Measurements from ENCODE around the gene GPSM1.

Gene GPSM1

GRCh38 chr9:136332482-136332983 is 5.2 kb downstream of the GPSM1 start:
- no peak for DNase-seq (ENCODE audit: low read depth)

DNA sequence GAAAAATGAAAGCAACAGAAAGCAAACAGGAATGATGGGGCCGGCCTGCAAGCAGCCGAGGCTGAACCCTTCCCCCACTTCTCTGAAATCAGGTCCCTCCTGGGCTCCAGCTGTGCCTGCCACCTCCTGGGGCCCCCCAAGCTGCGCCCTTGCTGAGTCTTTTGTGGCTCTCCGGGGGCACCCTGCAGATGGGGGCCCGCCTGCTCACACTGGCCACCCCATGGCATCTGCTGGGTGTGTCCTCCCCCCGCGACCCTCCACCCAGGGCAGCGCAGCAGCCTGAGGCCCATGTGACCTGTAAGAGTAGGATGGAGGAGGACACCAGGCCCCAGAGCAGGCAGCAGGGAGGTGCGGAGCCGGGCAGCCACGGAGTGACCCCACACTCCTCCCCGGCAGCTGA is 5.7 kb downstream of the GPSM1 start:
- no peak for DNase-seq (ENCODE audit: low read depth)

DNA sequence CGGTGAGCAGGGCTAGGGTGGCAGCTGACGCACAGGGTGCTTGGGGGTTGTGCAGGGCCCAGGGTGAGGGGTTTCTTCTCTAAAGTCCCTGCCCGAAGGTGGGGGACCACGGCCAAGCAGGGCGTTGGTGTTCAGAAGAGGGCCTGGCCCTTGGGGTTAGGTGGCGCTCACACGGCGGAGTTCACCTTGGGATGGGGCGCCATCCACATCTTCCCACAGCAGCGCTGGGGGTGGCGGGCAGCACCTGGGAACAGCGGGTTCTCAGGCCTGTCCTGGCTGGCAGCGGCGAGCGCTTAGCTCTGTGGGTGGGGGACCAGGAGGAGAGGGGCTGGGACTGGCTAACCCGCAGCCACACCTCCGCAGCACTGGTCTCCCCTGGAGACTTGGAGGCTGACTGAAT is 6.1 kb downstream of the GPSM1 start:
- no peak for DNase-seq (ENCODE audit: low read depth)

- DNase-seq (ENCODE audit: low read depth) = no peak
Measured at GRCh38 chr9:136334541-136334940, 7.2 kb downstream of the GPSM1 start.

DNA sequence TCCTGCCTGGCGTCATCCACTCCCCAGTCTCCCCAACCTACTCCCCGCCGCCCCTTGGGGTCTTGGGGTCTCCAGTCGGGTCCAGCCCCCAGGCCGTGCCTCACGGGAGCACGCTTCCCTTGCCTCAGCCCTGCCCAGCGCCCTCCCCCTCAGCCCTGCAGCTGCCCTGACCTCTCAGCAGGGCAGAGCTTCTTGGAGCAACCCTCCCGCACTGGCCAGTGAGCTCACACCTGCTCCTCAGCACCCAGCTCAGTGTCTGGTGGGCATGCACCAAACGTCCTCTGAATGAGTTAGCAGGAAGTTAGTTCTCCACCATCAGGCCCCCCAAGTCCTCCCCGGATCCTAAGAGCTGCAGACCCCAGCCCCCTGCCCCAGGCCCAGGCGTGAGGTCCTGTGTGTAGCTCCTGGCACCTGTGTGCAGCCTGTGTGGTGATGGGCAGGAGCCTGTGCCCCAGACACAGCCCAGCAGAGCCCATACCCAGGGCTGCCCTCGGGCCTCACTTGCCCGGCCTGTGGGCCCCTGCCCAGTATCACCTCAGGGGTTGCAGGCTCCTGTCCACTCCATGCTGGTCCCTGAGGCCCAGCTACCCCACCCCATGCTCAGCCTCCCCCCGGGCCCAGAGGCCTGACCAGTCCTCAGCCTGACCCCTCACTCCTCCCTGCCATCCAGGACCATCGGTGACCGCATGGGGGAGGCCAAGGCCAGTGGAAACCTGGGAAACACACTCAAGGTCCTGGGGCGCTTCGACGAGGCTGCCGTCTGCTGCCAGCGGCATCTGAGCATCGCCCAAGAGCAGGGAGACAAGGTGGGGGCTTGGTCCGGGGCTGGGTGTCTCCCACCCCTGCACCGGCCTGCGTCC is 8.2 kb downstream of the GPSM1 start:
- no peak for DNase-seq (ENCODE audit: low read depth)

GRCh38 chr9:136336156-136336870 is 9.0 kb downstream of the GPSM1 start:
- DNase-seq (ENCODE audit: low read depth) = no peak

- DNase-seq (ENCODE audit: low read depth) = no peak
Measured at GRCh38 chr9:136336881-136337280, 9.5 kb downstream of the GPSM1 start.

- DNase-seq (ENCODE audit: low read depth) = no peak
Measured at GRCh38 chr9:136337416-136338395, 10.4 kb downstream of the GPSM1 start.

- no peak for DNase-seq (ENCODE audit: low read depth)
Measured at GRCh38 chr9:136338511-136338910, 11.2 kb downstream of the GPSM1 start.

- DNase-seq (ENCODE audit: low read depth) = no peak
Measured at GRCh38 chr9:136339173-136339957, 12.0 kb downstream of the GPSM1 start.

DNA sequence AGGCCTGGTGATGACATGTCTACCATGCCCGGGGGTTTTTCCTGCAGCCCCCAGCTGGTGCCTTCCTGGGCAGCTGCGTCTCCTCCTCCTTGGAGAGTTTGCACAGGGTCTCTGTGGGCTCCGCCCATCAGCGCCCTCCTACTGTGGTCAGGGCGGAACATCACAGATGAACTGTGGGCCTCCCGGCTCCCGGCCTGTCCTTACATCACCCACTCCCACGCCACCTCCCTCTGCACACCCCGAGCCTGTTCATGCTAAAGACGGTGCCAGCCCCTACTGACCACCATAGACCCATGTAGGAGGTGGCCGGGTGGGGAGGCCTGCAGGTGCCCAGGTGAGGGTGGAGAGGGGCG is 12.6 kb downstream of the GPSM1 start:
- no peak for DNase-seq (ENCODE audit: low read depth)

DNA sequence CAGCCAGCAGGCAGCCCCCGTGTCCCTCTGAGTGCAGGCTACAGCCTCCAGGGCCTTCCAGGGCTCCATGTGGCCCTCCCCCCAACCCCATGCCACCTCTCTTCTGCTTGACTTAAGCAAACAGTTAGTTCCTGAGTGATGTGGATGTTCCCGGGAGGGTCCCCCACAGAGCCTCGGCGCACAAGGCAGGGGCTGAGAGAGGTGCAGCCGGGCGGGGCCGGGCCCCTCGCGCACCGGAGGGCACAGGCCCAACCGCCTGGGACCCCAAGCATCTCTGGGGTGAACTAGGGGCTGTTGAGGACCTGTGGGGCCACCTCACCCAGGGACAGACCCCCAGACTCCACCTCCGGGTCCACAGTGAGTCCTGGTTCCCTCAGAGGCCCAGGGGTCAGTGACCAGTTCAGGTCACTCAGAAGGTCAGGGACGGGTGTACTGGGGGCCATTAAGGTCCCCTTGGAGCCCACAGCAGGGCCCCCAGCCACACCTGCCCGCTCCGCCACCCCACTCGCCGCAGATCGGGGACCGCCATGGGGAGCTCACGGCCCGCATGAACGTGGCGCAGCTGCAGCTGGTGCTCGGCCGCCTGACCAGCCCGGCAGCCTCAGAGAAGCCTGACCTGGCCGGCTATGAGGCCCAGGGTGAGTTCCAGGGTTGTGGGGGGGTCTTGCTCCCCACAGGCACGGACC is 13.2 kb downstream of the GPSM1 start:
- no peak for DNase-seq (ENCODE audit: low read depth)

- DNase-seq (ENCODE audit: low read depth) = no peak
Measured at GRCh38 chr9:136341042-136341655, 13.8 kb downstream of the GPSM1 start.

DNA sequence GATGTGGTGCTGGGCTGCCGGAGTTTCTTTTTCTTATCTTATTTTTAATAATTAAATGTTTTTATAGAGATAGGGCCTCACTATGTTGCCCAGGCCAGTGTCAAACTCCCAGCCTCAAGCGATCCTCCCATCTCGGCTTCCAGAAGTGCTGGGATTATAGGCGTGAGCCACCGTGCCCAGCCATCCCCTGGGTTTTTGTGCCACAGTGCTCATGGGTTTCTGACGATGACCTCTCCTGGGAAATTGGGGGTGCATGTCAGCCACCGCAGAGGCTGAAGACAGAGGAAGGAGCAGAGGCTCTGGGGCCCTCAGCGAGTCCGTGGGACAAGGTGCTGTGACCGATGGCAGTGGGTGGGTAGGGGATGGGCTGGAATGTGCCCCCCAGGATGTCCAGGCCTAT is 14.4 kb downstream of the GPSM1 start:
- no peak for DNase-seq (ENCODE audit: low read depth)

GRCh38 chr9:136342181-136343120 is 15.1 kb downstream of the GPSM1 start:
- no peak for DNase-seq (ENCODE audit: low read depth)

GRCh38 chr9:136343121-136343883 is 16.0 kb downstream of the GPSM1 start:
- DNase-seq (ENCODE audit: low read depth) = no peak

DNA sequence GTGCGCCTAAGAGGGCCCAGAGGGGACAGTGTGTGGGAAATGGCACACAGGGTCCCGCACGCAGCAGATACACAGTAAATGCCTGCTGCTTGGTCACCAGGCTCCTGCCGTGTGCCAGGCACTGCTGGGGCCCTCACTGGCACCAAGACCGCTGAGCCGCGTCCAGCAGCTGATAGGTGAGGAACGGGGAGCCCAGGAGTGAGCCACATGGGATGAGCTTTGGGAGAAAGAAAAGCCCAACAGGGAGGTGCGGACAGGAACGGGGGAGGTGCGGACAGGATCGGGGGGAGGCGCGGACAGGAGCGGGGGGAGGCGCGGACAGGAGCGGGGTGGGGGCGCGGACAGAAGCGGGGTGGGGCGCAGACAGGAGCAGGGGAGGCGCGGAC is 16.5 kb downstream of the GPSM1 start:
- DNase-seq (ENCODE audit: low read depth) = no peak

DNA sequence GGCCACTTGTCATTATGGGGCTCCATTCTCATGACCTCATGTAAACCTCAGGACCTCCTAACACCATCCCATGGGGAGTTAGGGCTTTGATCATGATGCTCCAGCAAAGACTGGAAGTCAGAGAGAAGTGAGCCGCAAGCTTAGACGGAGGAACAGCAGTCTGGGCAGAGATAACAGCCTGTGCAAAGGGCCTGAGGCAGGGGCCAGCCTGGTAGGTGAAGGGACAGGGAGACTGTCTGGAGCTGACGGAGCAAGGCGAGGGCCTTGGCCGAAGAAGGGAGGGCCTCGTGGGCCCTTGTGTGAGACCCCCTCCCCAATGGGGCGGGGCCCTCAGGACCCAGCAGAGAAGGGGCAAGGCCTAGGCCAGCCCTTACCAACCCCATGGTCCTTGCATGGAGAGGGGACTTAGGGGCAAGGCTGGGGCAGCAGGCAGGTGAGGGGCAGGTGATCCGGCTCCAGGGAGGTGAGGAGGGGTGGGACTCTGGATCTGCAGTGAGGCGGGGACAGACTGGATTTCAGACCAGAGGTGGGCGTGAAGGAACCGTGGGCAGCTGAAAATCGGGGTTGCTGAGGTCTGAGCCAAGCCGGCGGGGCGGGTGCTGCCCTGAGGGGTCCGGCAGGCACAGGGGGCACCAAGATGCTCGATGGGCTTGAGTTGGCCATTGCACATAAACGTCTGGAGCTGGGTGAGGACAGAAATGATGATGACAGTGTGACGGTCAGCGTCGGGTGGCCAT is 17.4 kb downstream of the GPSM1 start:
- DNase-seq (ENCODE audit: low read depth) = no peak

Measured in HS-5 (cell line).